ENCODE data around the gene KCNAB1.

DNA sequence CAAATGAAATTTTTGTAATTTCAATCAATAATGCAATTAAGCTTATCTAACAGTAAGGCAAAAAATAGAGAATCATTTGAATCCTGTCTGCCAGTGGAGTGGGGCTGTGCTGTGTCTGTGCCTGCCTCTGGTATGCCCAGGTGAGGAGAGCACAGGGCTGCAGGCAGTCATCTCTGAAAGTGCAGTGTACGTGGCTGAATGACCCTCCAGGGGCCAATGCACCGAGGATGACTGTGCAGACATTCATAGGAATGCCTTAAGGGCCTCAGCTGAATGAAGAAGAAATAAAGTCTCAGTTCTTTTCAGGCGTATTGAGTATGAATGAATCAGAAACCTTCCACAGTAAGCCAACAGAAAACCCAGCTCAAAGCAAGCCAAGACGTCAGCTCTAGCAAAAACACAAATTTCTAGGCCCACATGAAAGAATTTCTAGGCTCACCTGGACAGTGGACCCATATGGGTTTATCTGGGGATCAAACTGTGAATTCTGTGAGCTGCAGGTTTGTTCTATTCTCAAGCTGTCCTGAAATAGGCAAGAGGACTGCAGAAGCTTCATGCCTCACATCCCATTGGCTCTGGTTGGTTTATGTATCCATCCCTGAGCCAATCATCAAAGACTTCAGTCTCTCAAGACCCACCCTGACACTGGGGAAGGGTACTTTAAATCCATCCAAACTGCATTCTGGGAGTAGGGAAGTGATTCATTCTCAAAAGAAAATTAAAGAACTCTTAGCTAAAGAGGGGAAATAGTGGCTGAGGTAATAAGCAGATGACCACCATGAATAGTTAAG lies 311.2 kb downstream of the KCNAB1 start:
- TF ChIP-seq, protein P1, sequence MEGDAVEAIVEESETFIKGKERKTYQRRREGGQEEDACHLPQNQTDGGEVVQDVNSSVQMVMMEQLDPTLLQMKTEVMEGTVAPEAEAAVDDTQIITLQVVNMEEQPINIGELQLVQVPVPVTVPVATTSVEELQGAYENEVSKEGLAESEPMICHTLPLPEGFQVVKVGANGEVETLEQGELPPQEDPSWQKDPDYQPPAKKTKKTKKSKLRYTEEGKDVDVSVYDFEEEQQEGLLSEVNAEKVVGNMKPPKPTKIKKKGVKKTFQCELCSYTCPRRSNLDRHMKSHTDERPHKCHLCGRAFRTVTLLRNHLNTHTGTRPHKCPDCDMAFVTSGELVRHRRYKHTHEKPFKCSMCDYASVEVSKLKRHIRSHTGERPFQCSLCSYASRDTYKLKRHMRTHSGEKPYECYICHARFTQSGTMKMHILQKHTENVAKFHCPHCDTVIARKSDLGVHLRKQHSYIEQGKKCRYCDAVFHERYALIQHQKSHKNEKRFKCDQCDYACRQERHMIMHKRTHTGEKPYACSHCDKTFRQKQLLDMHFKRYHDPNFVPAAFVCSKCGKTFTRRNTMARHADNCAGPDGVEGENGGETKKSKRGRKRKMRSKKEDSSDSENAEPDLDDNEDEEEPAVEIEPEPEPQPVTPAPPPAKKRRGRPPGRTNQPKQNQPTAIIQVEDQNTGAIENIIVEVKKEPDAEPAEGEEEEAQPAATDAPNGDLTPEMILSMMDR (conservative IDR thresholded peaks at IDR 0.05 in 1 of 2, IDR thresholded peaks at IDR 0.05 in 1 of 2; ENCODE audit: extremely low read depth in 1 of 2, insufficient read depth in 1 of 2, low read depth in 1 of 2, low read length in 2 of 2): no peak
- no peak for TF ChIP-seq EZH2 (IDR thresholded peaks at IDR 0.05; ENCODE audit: borderline replicate concordance, low read length)
